Neutrophil (primary cell): ENCODE data around the gene PDLIM1.

Experiments
- H3K27ac ChIP-seq: fragments of 200-600 bp; sonication (generic); 2 replicates; pipeline ENCODE4 v1.5.1; 2016; ENCODE audit warnings: mild to moderate bottlenecking, moderate library complexity
- H3K27me3 ChIP-seq: fragments of 200-600 bp; sonication (generic); 2 replicates; pipeline ENCODE4 v1.6.0; 2016; ENCODE audit warnings: mild to moderate bottlenecking
- H3K36me3 ChIP-seq: fragments of 200-600 bp; sonication (generic); 2 replicates; pipeline ENCODE4 v1.5.1; 2017
- H3K4me1 ChIP-seq, 2 experiments: fragments of 200-600 bp in 1 of 2; sonication (generic) in 1 of 2; 1 replicate in 1 of 2; 2 replicates in 1 of 2; pipeline versions ENCODE4 v1.5.1 to v1.6.1; 2013 to 2016; ENCODE audit warnings: low read depth in 1 of 2, low read length in 1 of 2, mild to moderate bottlenecking in 1 of 2, moderate library complexity in 1 of 2; ENCODE audit not compliant: control insufficient read depth in 1 of 2, insufficient read depth in 1 of 2
- H3K4me3 ChIP-seq, 2 experiments: fragments of 200-600 bp in 1 of 2; sonication (generic) in 1 of 2; 1 replicate in 1 of 2; 2 replicates in 1 of 2; pipeline ENCODE4 v1.5.1; 2013 to 2016; ENCODE audit warnings: low read depth in 1 of 2, low read length in 1 of 2, mild to moderate bottlenecking in 1 of 2, moderate library complexity in 1 of 2
- H3K9me3 ChIP-seq: fragments of 200-600 bp; sonication (generic); 2 replicates; pipeline ENCODE4 v1.5.1; 2016
- CTCF ChIP-seq: fragments of 200-600 bp; sonication (generic); IDR thresholded peaks from 2 replicates; pipeline ENCODE4 v1.5.1; 2016; ENCODE audit warnings: antibody characterized with exemption

The PDLIM1 gene

GRCh38 chr10:95293631-95294030 lies 2.8 kb upstream of the PDLIM1 start:
- Histone ChIP-seq H3K9me3 (no peaks in the 10 kb centered on the region), H3K36me3 (no peaks in the 10 kb centered on the region), H3K4me3 (no peak overlapping the region), H3K27me3 (peaks cover 84% of the 10 kb centered on the region), H3K4me1 (peaks cover 6 to 14% of the 10 kb centered on the region in 2 experiments), H3K27ac (no peak overlapping the region)
- no peak for TF ChIP-seq CTCF

GRCh38 chr10:95291365-95292039 lies 699 bp upstream of the PDLIM1 start:
- H3K4me3 ChIP-seq: peak overlapping the region in 1 of 2 experiments; percentile 60
- TF ChIP-seq CTCF: no peak
- H3K4me1 ChIP-seq: peaks cover 6 to 14% of the 10 kb centered on the region in 2 experiments
- no peak overlapping the region for H3K27ac ChIP-seq
- no peaks in the 10 kb centered on the region for H3K9me3 ChIP-seq
- H3K36me3 ChIP-seq: no peaks in the 10 kb centered on the region
- H3K27me3 ChIP-seq: peaks cover 94% of the 10 kb centered on the region

GRCh38 chr10:95289921-95290421 lies 832 bp downstream of the PDLIM1 start:
- Histone ChIP-seq H3K27ac (no peak overlapping the region), H3K4me3 (peak overlapping the region in 1 of 2 experiments; percentile 60), H3K4me1 (peaks cover 0 to 9% of the 10 kb centered on the region in 2 experiments)

GRCh38 chr10:95289003-95289920 lies 1.5 kb downstream of the PDLIM1 start:
- no peaks in the 10 kb centered on the region for H3K36me3 ChIP-seq
- H3K4me1 ChIP-seq: peaks cover 0 to 7% of the 10 kb centered on the region in 2 experiments
- H3K27ac ChIP-seq: no peak overlapping the region
- no peak for TF ChIP-seq CTCF
- H3K9me3 ChIP-seq: no peaks in the 10 kb centered on the region
- H3K4me3 ChIP-seq: no peak overlapping the region
- peaks cover 71% of the 10 kb centered on the region for H3K27me3 ChIP-seq

More at GRCh38 chr10:95289921-95290421, 832 bp downstream of the PDLIM1 start:
- Histone ChIP-seq H3K9me3 (no peaks in the 10 kb centered on the region), H3K27me3 (peaks cover 78% of the 10 kb centered on the region), H3K36me3 (no peaks in the 10 kb centered on the region)
- TF ChIP-seq CTCF: no peak

GRCh38 chr10:95288303-95288702 lies 2.5 kb downstream of the PDLIM1 start:
- no peak for TF ChIP-seq CTCF

More at GRCh38 chr10:95288303-95288702, 2.5 kb downstream of the PDLIM1 start:
- no peak overlapping the region for H3K27ac ChIP-seq
- H3K36me3 ChIP-seq: no peaks in the 10 kb centered on the region
- peaks cover 62% of the 10 kb centered on the region for H3K27me3 ChIP-seq
- no peaks in the 10 kb centered on the region for H3K9me3 ChIP-seq
- H3K4me1 ChIP-seq: peaks cover 0 to 7% of the 10 kb centered on the region in 2 experiments
- no peak overlapping the region for H3K4me3 ChIP-seq
